GM12878 (cell line): ENCODE results near the gene DLX1. TPM values are rescaled to one million over a fixed set of nuclear protein-coding genes. Genes with fewer than 3 reads are reported as not detected.
A peak's percentile ranks its signal among the peaks of the same experiment; 100 is the strongest.

Experiments used
- ATAC-seq: fragments of 200-7000 bp; cut with Tn5 transposase; 3 replicates; pipeline ENCODE4 v1.9.1; 2020; ENCODE audit warnings: mild to moderate bottlenecking, moderate library complexity
- BruUV-seq: library from RNA; stranded (reverse); fragments of 400-500 nt; replicated peaks from 2 replicates; lab custom pipeline; 2021; lab: Mats Ljungman, UMichigan
- CTCF ChIA-PET: fragments of 300-600 bp; sonication (Branson Sonifier 250); formaldehyde crosslinking; extraction: SDS; loops from one replicate; lab custom pipeline; 2021; ENCODE audit warnings: inconsistent platforms; lab: Yijun Ruan, JAX
- POLR2A ChIA-PET: fragments of 350-600 bp; formaldehyde crosslinking; extraction: SDS; loops from one replicate; lab custom pipeline; 2021; ENCODE audit warnings: inconsistent platforms; lab: Charles Lee
- RAD21 ChIA-PET: fragments of 300-600 bp; sonication (Branson Sonifier 250); formaldehyde crosslinking; loops from one replicate; lab custom pipeline; 2023; ENCODE audit warnings: antibody characterized with exemption; ENCODE audit not compliant: unreplicated experiment; lab: Charles Lee
- SMC1A ChIA-PET: fragments of 300-600 bp; sonication (Branson Sonifier 250); formaldehyde crosslinking; loops from one replicate; lab custom pipeline; 2023; ENCODE audit not compliant: unreplicated experiment, uncharacterized antibody; lab: Charles Lee
- DNase-seq: peaks from one replicate; pipeline ENCODE4 v3.0.0-alpha.2; 2011; ENCODE audit warnings: low read depth, low spot score
- FAIRE-seq: peaks from 3 replicates; lab custom pipeline; 2011; peaks lifted over from hg19 to GRCh38; lab: Jason Lieb, UNC
- H2AFZ ChIP-seq: 2 replicates; pipeline ENCODE4 v1.6.0; 2011; ENCODE audit warnings: low read depth, low read length, control low read depth; ENCODE audit not compliant: control insufficient read depth
- H3K27ac ChIP-seq: 2 replicates; pipeline ENCODE4 v1.5.1; 2011; ENCODE audit warnings: control low read depth; ENCODE audit not compliant: control insufficient read depth, insufficient read depth
- H3K27me3 ChIP-seq, 2 experiments: replicated peaks in 1 of 2; 2 replicates each; pipeline versions ENCODE4 v1.6.0 to v1.6.1; 2011; ENCODE audit warnings: low read length in 1 of 2; ENCODE audit not compliant: control insufficient read depth in 2 of 2, insufficient read depth in 2 of 2
- H3K36me3 ChIP-seq, 2 experiments: 2 replicates each; pipeline ENCODE4 v1.5.1; 2011; ENCODE audit warnings: low read length in 1 of 2; ENCODE audit not compliant: control insufficient read depth in 2 of 2, insufficient read depth in 2 of 2
- H3K4me1 ChIP-seq: 2 replicates; pipeline ENCODE4 v1.6.1; 2011; ENCODE audit warnings: mild to moderate bottlenecking, low read length, moderate library complexity, mixed read lengths; ENCODE audit not compliant: control insufficient read depth, insufficient read depth
- H3K4me2 ChIP-seq: 2 replicates; pipeline ENCODE4 v1.6.0; 2011; ENCODE audit warnings: control low read depth; ENCODE audit not compliant: control insufficient read depth, insufficient read depth
- H3K4me3 ChIP-seq: fragments of 200-600 bp; sonication (generic); 2 replicates; pipeline ENCODE4 v1.5.1; 2016
- H3K79me2 ChIP-seq: 2 replicates; pipeline ENCODE4 v1.6.0; 2011; ENCODE audit warnings: low read length; ENCODE audit not compliant: control insufficient read depth, insufficient read depth
- H3K9ac ChIP-seq: 2 replicates; pipeline ENCODE4 v1.8.0; 2011; ENCODE audit warnings: low read length, control low read depth, mixed read lengths; ENCODE audit not compliant: control insufficient read depth, insufficient read depth
- H3K9me3 ChIP-seq: replicated peaks from 3 replicates; pipeline ENCODE4 v1.5.1; 2011; ENCODE audit warnings: mild to moderate bottlenecking, low read length; ENCODE audit not compliant: control insufficient read depth, insufficient read depth
- H4K20me1 ChIP-seq: 2 replicates; pipeline ENCODE4 v1.6.0; 2011; ENCODE audit not compliant: control insufficient read depth, insufficient read depth
- BMI1 ChIP-seq: fragments of 450-650 bp; IDR thresholded peaks from 2 replicates; pipeline ENCODE4 v1.6.1; 2016; ENCODE audit warnings: mild to moderate bottlenecking, moderate library complexity, borderline replicate concordance
- BRCA1 ChIP-seq: IDR thresholded peaks from 2 replicates; pipeline ENCODE4 v1.6.1; 2011; ENCODE audit warnings: low read depth, low read length, improper control_type of control experiment
- EGR1 ChIP-seq, 2 experiments: IDR thresholded peaks; 1 replicate in 1 of 2; 2 replicates in 1 of 2; pipeline ENCODE4 v1.6.1; 2011 to 2012; ENCODE audit warnings: low read depth in 2 of 2, low read length in 2 of 2, borderline replicate concordance in 1 of 2, mild to moderate bottlenecking in 1 of 2, moderate library complexity in 1 of 2
- EP300 ChIP-seq, 2 experiments: fragments of 150-350 bp in 1 of 2; IDR thresholded peaks; 2 replicates each; pipeline ENCODE4 v1.6.1; 2011 to 2012; ENCODE audit warnings: low read depth in 2 of 2, low read length in 2 of 2, borderline replicate concordance in 1 of 2, improper control_type of control experiment in 1 of 2, inconsistent platforms in 1 of 2; ENCODE audit not compliant: control insufficient read depth in 1 of 2
- GABPA ChIP-seq: IDR thresholded peaks from 2 replicates; pipeline ENCODE4 v1.6.1; 2014; ENCODE audit warnings: antibody characterized with exemption, low read depth, mild to moderate bottlenecking, inconsistent platforms
- HCFC1 ChIP-seq: fragments of 150-350 bp; IDR thresholded peaks from 2 replicates; pipeline ENCODE4 v1.6.1; 2014; ENCODE audit warnings: low read length
- MEF2A ChIP-seq: IDR thresholded peaks from 2 replicates; pipeline ENCODE4 v1.6.1; 2011; ENCODE audit warnings: low read depth, mild to moderate bottlenecking, low read length, moderate library complexity; ENCODE audit not compliant: insufficient read depth
- MTA2 ChIP-seq: fragments of 450-650 bp; IDR thresholded peaks from 2 replicates; pipeline ENCODE4 v1.6.1; 2016; ENCODE audit warnings: low read depth, mild to moderate bottlenecking, moderate library complexity
- NFXL1 ChIP-seq: fragments of 450-650 bp; IDR thresholded peaks from 2 replicates; pipeline ENCODE4 v1.6.1; 2017; ENCODE audit warnings: antibody characterized with exemption, mild to moderate bottlenecking, borderline replicate concordance
- PML ChIP-seq: IDR thresholded peaks from 2 replicates; pipeline ENCODE4 v1.6.1; 2012; ENCODE audit warnings: low read length, inconsistent platforms
- POLR2A ChIP-seq: IDR thresholded peaks from 2 replicates; pipeline ENCODE4 v1.6.1; 2011; ENCODE audit warnings: low read depth, mild to moderate bottlenecking, low read length
- RAD51 ChIP-seq: fragments of 450-650 bp; IDR thresholded peaks from 2 replicates; pipeline ENCODE4 v1.6.1; 2016; ENCODE audit warnings: moderate library complexity, mild to moderate bottlenecking, inconsistent platforms
- RELA ChIP-seq: fragments of 450-650 bp; IDR thresholded peaks from 2 replicates; pipeline ENCODE4 v1.8.0; 2014; ENCODE audit warnings: borderline replicate concordance; ENCODE audit not compliant: partially characterized antibody
- SIN3A ChIP-seq: IDR thresholded peaks from 2 replicates; pipeline ENCODE4 v1.6.1; 2012; ENCODE audit warnings: low read depth, low read length, improper control_type of control experiment
- SRF ChIP-seq, 2 experiments: IDR thresholded peaks; 2 replicates each; pipeline ENCODE4 v1.6.1; 2011; ENCODE audit warnings: low read depth in 2 of 2, low read length in 2 of 2, mild to moderate bottlenecking in 1 of 2, moderate library complexity in 1 of 2
- STAT3 ChIP-seq: IDR thresholded peaks from 2 replicates; pipeline ENCODE4 v1.6.1; 2011; ENCODE audit warnings: low read depth, low read length, improper control_type of control experiment
- ZBED1 ChIP-seq: IDR thresholded peaks from 2 replicates; pipeline ENCODE4 v1.6.1; 2016; ENCODE audit warnings: borderline replicate concordance
- ZNF207 ChIP-seq: fragments of 450-650 bp; IDR thresholded peaks from 2 replicates; pipeline ENCODE4 v1.6.1; 2014; ENCODE audit warnings: antibody characterized with exemption, mild to moderate bottlenecking, borderline replicate concordance
- ZSCAN29 ChIP-seq: fragments of 450-650 bp; IDR thresholded peaks from 2 replicates; pipeline ENCODE4 v1.6.1; 2017; ENCODE audit warnings: mild to moderate bottlenecking, moderate library complexity
- WGBS: methylation state at CpG from one replicate; pipeline ENCODE4 v1.1.6; 2016; ENCODE audit warnings: low lambda C conversion rate; ENCODE audit not compliant: insufficient replicate concordance, insufficient coverage; ENCODE audit errors: missing lambda C conversion rate; 5-methylcytosine and 5-hydroxymethylcytosine counted together
- in situ Hi-C: fragments of 300-500 bp; cut with MboI; formaldehyde crosslinking; loops from 9 replicates; pipeline ENCODE4 v1.14.3; 2018; ENCODE audit warnings: mixed read lengths
- intact Hi-C: fragments of 100-400 bp; cut with micrococcal nuclease; formaldehyde crosslinking; loops from one replicate; pipeline ENCODE4 v1.14.2; 2022; ENCODE audit not compliant: unreplicated experiment
- polyA plus RNA-seq, 11 experiments: library from polyadenylated mRNA; depleted of rRNA in 4 of 11; unstranded in 6 of 11; stranded (reverse) in 5 of 11; fragments of >200 nt; fragmentation: Nextera tagmentation in 4 of 11; fragmentation: Illumina TruSeq in 1 of 11; extraction: Ambion mirVana in 4 of 11; extraction: Trizol in 1 of 11; gene quantifications; 1 replicate in 1 of 11; 2 replicates in 10 of 11; pipeline versions ENCODE4 v1.2.1 to v1.2.3, GENCODE V29; 2011 to 2016; ENCODE audit warnings: inconsistent platforms in 2 of 11, missing spikeins in 2 of 11, low read depth in 1 of 11
- total RNA-seq, 4 experiments: library from RNA; depleted of rRNA in 3 of 4; stranded (reverse); fragments of >200 nt in 3 of 4; fragmentation: Illumina TruSeq in 1 of 4; extraction: Trizol in 1 of 4; gene quantifications; 2 replicates each; pipeline versions ENCODE4 v1.2.1 to v1.2.3, GENCODE V29; 2013 to 2021
- TF ChIP-seq, protein P1 (sequence below): IDR thresholded peaks from 2 replicates; pipeline ENCODE4 v1.6.1; 2011; ENCODE audit warnings: borderline replicate concordance, low read depth, mild to moderate bottlenecking, moderate library complexity, mixed read lengths, low read length; ENCODE audit not compliant: insufficient read depth; ENCODE audit errors: extremely low read length
- TF ChIP-seq, protein P2 (sequence below): IDR thresholded peaks from 2 replicates; pipeline ENCODE4 v1.6.1; 2011; ENCODE audit warnings: mild to moderate bottlenecking, low read depth, low read length, moderate library complexity; ENCODE audit not compliant: insufficient replicate concordance

The DLX1 gene
- total and polyA plus RNA-seq, 10 of the 15 experiments (the other 5 are each of a cell fraction or from before 2014, with no cell fraction given): 0.06 TPM; not detected in 9

- in situ Hi-C loops: loop anchor here (10.0 to 25.0 kb wide), 3 partner anchors 290 to 1128 kb away; no protein-coding TSS in a partner anchor
- H4K20me1 ChIP-seq: no peaks in the 10 kb centered on the region
- peak within 1 kb of the TSS; percentile 76 for H2AFZ ChIP-seq
- ATAC-seq: peak; percentile 82
- H3K27ac ChIP-seq: no peak within 1 kb of the TSS
- H3K27me3 ChIP-seq: peaks cover 27 to 39% of the 10 kb centered on the region in 2 experiments
- H3K9ac ChIP-seq: no peak within 1 kb of the TSS
- DNase-seq: no peak
- no peaks in the 10 kb centered on the region for H3K9me3 ChIP-seq
- WGBS: 3% methylated on average over 74 of the region's 74 CpGs
- ChIA-PET CTCF (interaction anchor here (0.7 to 9.9 kb wide), 20 partner anchors 10 to 529 kb away, joined by 3 to 212 read pairs (median 4); partner anchors contain the start of genes HAT1 and METAP1D), RAD21 (interaction anchor here (0.5 to 3.1 kb wide), 17 partner anchors 15 to 1453 kb away, joined by 3 to 18 read pairs (median 3); partner anchors contain the start of genes HAT1 and SLC25A12), SMC1A (interaction anchor here (0.7 to 7.0 kb wide), 9 partner anchors 10 to 1172 kb away, joined by 3 to 111 read pairs (median 4); no protein-coding TSS in a partner anchor), POLR2A (interaction anchor here (1.0 kb wide), 1 partner anchor 399 kb away, joined by 5 read pairs; no protein-coding TSS in a partner anchor)
- H3K4me2 ChIP-seq: peak within 1 kb of the TSS; percentile 88
- intact Hi-C loops: loop anchor here (1.0 to 10.0 kb wide), 5 partner anchors 105 to 528 kb away; partner anchors contain the start of gene METAP1D
- H3K36me3 ChIP-seq: no peaks in the 10 kb centered on the region
- H3K4me3 ChIP-seq: peak within 1 kb of the TSS; percentile 56
- peaks cover 30% of the 10 kb centered on the region for H3K4me1 ChIP-seq
- peak; percentile 41 for FAIRE-seq
- no TSS peak for BruUV-seq
- H3K79me2 ChIP-seq: no peaks in the 10 kb centered on the region
- TF ChIP-seq MTA2: no peak
- peak; percentile 22; the same call in 1 of the 2 replicates for TF ChIP-seq BMI1
- TF ChIP-seq NFXL1: no peak
- TF ChIP-seq EGR1 (IDR thresholded peaks at IDR 0.05; ENCODE audit: borderline replicate concordance in 1 of 2, low read depth in 2 of 2, low read length in 2 of 2): 0 out of 3 replicates have a peak, but pooled peaks of 1 of the 2 experiments have one; percentile 22
- TF ChIP-seq SIN3A: peak; percentile 76
- TF ChIP-seq POLR2A: peak; percentile 47; the same call in 1 of the 2 replicates
- TF ChIP-seq PML: no peak
- no peak for TF ChIP-seq GABPA
- no peak for TF ChIP-seq BRCA1
- TF ChIP-seq, protein P1, sequence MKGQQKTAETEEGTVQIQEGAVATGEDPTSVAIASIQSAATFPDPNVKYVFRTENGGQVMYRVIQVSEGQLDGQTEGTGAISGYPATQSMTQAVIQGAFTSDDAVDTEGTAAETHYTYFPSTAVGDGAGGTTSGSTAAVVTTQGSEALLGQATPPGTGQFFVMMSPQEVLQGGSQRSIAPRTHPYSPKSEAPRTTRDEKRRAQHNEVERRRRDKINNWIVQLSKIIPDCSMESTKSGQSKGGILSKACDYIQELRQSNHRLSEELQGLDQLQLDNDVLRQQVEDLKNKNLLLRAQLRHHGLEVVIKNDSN: peak; percentile 87
- no peak for TF ChIP-seq STAT3
- TF ChIP-seq ZNF207: no peak
- TF ChIP-seq MEF2A: no peak
- TF ChIP-seq SRF (IDR thresholded peaks at IDR 0.05; ENCODE audit: low read depth in 2 of 2, low read length in 2 of 2): no peak
- TF ChIP-seq ZBED1: no peak
- TF ChIP-seq ZSCAN29: no peak
- no peak for TF ChIP-seq HCFC1
- TF ChIP-seq RAD51: peak; percentile 84
- no peak for TF ChIP-seq EP300 (IDR thresholded peaks at IDR 0.05; ENCODE audit: borderline replicate concordance in 1 of 2, control insufficient read depth in 1 of 2, low read depth in 2 of 2, low read length in 2 of 2)
- TF ChIP-seq RELA: no peak
- TF ChIP-seq, protein P2, sequence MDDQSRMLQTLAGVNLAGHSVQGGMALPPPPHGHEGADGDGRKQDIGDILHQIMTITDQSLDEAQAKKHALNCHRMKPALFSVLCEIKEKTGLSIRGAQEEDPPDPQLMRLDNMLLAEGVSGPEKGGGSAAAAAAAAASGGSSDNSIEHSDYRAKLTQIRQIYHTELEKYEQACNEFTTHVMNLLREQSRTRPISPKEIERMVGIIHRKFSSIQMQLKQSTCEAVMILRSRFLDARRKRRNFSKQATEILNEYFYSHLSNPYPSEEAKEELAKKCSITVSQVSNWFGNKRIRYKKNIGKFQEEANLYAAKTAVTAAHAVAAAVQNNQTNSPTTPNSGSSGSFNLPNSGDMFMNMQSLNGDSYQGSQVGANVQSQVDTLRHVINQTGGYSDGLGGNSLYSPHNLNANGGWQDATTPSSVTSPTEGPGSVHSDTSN: no peak
Measured at GRCh38 chr2:172102391-172103359, 17.4 kb downstream of the DLX1 start, which contains the start of gene DLX2. DLX2 (minus strand) TSS chr2:172102900; CDS start chr2:172102538, 362 bp downstream.
